Activated B cell treated with CpG ODN at 0.5 μM for 24 hours (primary cell): Measurements from ENCODE around the gene EVA1A. TPM values are rescaled to one million over a fixed set of nuclear protein-coding genes. Genes with fewer than 3 reads are reported as not detected.

Experiments used
- ATAC-seq: fragments of 200-7000 bp; cut with Tn5 transposase; one replicate; pipeline ENCODE4 v1.10.0; 2021; ENCODE audit warnings: low read depth, mild to moderate bottlenecking, moderate library complexity
- CTCF ChIA-PET: fragments of 350-600 bp; sonication (Branson Sonifier 250); formaldehyde crosslinking; loops from one replicate; lab custom pipeline; 2021; ENCODE audit warnings: antibody characterized with exemption; lab: Charles Lee
- POLR2A ChIA-PET: fragments of 350-600 bp; sonication (Branson Sonifier 250); formaldehyde crosslinking; loops from one replicate; lab custom pipeline; 2021; ENCODE audit warnings: antibody characterized with exemption; lab: Charles Lee
- DNase-seq: peaks from one replicate; pipeline ENCODE4 v3.0.0; 2022
- H3K27ac Mint-ChIP-seq: one replicate; pipeline ENCODE4 v1.8.0; 2020; ENCODE audit warnings: mixed read lengths
- H3K27me3 Mint-ChIP-seq: one replicate; pipeline ENCODE4 v1.8.0; 2021; ENCODE audit warnings: mixed read lengths
- H3K36me3 Mint-ChIP-seq: one replicate; pipeline ENCODE4 v1.8.0; 2021; ENCODE audit warnings: low read depth, mixed read lengths
- H3K4me1 Mint-ChIP-seq: one replicate; pipeline ENCODE4 v1.8.0; 2021; ENCODE audit warnings: mixed read lengths
- H3K4me3 Mint-ChIP-seq: one replicate; pipeline ENCODE4 v1.8.0; 2020; ENCODE audit warnings: mild to moderate bottlenecking, mixed read lengths
- H3K9me3 Mint-ChIP-seq: one replicate; pipeline ENCODE4 v1.8.0; 2020; ENCODE audit warnings: mixed read lengths
- intact Hi-C: fragments of 100-400 bp; cut with micrococcal nuclease; formaldehyde crosslinking; loops from one replicate; pipeline ENCODE4 v1.15.1; 2024
- total RNA-seq: library from RNA; stranded (reverse); gene quantifications from 2 replicates; pipeline ENCODE4 v1.2.3, GENCODE V29; 2022
- TF ChIP-seq, protein P1 (sequence below): fragments of 200-600 bp; IDR thresholded peaks from one replicate; pipeline ENCODE4 v1.8.0; 2022; ENCODE audit warnings: antibody characterized with exemption, mild to moderate bottlenecking

EVA1A gene
- total RNA-seq, 1 donor from 2014 or later, result not detected

- CTCF ChIA-PET, result no interaction called here
Observed at GRCh38 chr2:75541430-75541829, 19.3 kb downstream of the EVA1A start.

GRCh38 chr2:75540994-75541393 is 19.7 kb downstream of the EVA1A start:
- H3K9me3 Mint-ChIP-seq, result peaks cover 2% of the 10 kb centered on the region
- no peak for DNase-seq
- ATAC-seq, result no peak
- CTCF ChIA-PET, result no interaction called here
- H3K27ac Mint-ChIP-seq, result no peak overlapping the region
- TF ChIP-seq, protein P1, sequence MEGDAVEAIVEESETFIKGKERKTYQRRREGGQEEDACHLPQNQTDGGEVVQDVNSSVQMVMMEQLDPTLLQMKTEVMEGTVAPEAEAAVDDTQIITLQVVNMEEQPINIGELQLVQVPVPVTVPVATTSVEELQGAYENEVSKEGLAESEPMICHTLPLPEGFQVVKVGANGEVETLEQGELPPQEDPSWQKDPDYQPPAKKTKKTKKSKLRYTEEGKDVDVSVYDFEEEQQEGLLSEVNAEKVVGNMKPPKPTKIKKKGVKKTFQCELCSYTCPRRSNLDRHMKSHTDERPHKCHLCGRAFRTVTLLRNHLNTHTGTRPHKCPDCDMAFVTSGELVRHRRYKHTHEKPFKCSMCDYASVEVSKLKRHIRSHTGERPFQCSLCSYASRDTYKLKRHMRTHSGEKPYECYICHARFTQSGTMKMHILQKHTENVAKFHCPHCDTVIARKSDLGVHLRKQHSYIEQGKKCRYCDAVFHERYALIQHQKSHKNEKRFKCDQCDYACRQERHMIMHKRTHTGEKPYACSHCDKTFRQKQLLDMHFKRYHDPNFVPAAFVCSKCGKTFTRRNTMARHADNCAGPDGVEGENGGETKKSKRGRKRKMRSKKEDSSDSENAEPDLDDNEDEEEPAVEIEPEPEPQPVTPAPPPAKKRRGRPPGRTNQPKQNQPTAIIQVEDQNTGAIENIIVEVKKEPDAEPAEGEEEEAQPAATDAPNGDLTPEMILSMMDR, result no peak
- no peak overlapping the region for H3K4me3 Mint-ChIP-seq
- H3K4me1 Mint-ChIP-seq, result no peaks in the 10 kb centered on the region
- H3K36me3 Mint-ChIP-seq, result no peaks in the 10 kb centered on the region
- intact Hi-C loops, result no loop called here
- POLR2A ChIA-PET, result no interaction called here
- peaks cover 5% of the 10 kb centered on the region for H3K27me3 Mint-ChIP-seq

More at GRCh38 chr2:75541430-75541829, 19.3 kb downstream of the EVA1A start:
- Mint-ChIP-seq H3K9me3 (peaks cover 2% of the 10 kb centered on the region), H3K36me3 (no peaks in the 10 kb centered on the region), H3K27me3 (peaks cover 5% of the 10 kb centered on the region), H3K27ac (no peak overlapping the region), H3K4me1 (no peaks in the 10 kb centered on the region), H3K4me3 (no peak overlapping the region)
- POLR2A ChIA-PET, result no interaction called here
- TF ChIP-seq, protein P1, result no peak
- ATAC-seq (no peak), DNase-seq (no peak)
- intact Hi-C loops, result no loop called here

DNA sequence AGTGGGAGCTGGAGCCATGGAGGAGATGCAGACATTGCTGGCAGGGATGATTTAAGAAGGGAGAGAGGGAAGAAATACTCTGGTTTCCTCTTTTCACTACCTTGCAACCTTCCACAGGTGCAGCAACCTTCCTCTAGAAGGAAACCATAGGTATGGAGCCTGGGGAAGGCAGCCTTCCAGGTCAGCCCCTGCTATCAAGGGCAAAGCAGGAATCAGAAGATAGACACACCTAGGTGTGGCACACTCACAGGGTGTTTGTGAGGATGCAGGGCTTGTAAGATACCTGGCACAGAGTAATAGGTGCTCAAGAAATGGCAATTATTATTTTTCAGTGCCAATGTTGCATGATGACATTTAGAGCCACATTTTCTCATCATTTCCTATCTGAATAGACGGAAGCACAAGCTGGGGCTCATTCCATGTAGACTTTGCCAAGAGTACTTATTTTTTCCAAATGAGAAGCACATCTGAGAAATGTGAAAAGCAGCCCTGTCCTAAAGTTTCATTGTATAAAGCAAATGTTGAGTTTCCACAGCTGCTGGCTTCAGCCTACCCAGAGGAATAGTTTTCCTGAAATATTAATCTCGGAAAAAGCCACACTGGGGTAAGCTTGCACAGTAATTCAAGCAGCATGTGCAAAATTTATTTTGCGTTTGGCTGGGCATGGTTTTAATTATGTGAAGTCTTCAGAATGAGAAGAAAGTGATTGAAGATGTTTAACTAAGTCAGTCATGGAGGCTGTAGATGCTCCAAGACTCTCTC is 20.6 kb downstream of the EVA1A start:
- intact Hi-C loops, result no loop called here
- no peak for DNase-seq
- TF ChIP-seq, protein P1, result no peak
- CTCF ChIA-PET, result no interaction called here
- Mint-ChIP-seq H3K27ac (no peak overlapping the region), H3K9me3 (peaks cover 2% of the 10 kb centered on the region), H3K27me3 (peaks cover 9% of the 10 kb centered on the region), H3K4me1 (no peaks in the 10 kb centered on the region), H3K4me3 (no peak overlapping the region), H3K36me3 (no peaks in the 10 kb centered on the region)
- POLR2A ChIA-PET, result no interaction called here
- ATAC-seq, result no peak

GRCh38 chr2:75538521-75539490 is 21.9 kb downstream of the EVA1A start:
- no peak for ATAC-seq
- Mint-ChIP-seq H3K4me3 (no peak overlapping the region), H3K27me3 (peaks cover 12% of the 10 kb centered on the region), H3K27ac (no peak overlapping the region), H3K36me3 (no peaks in the 10 kb centered on the region), H3K4me1 (no peaks in the 10 kb centered on the region), H3K9me3 (peaks cover 2% of the 10 kb centered on the region)
- DNase-seq, result no peak
- ChIA-PET POLR2A (no interaction called here), CTCF (no interaction called here)
- intact Hi-C loops, result no loop called here
- TF ChIP-seq, protein P1, result no peak

- POLR2A ChIA-PET, result no interaction called here
- no peak overlapping the region for H3K4me3 Mint-ChIP-seq
- H3K27ac Mint-ChIP-seq, result no peak overlapping the region
- no peak for DNase-seq
- H3K27me3 Mint-ChIP-seq, result peaks cover 12% of the 10 kb centered on the region
- H3K9me3 Mint-ChIP-seq, result peaks cover 2% of the 10 kb centered on the region
- ATAC-seq, result no peak
- H3K36me3 Mint-ChIP-seq, result no peaks in the 10 kb centered on the region
- intact Hi-C loops, result no loop called here
- TF ChIP-seq, protein P1, result no peak
- CTCF ChIA-PET, result no interaction called here
- no peaks in the 10 kb centered on the region for H3K4me1 Mint-ChIP-seq
Observed at GRCh38 chr2:75537658-75538057, 23.1 kb downstream of the EVA1A start.
